GM12873 (cell line): Measurements from ENCODE around the gene ALKBH3.

Source experiments
- TF ChIP-seq, protein P1 (sequence below): IDR thresholded peaks from 2 replicates; pipeline ENCODE4 v1.5.1; 2012; ENCODE audit warnings: low read depth, mild to moderate bottlenecking, moderate library complexity, low read length, control low read depth; ENCODE audit not compliant: insufficient read depth; ENCODE audit errors: missing control alignments

ALKBH3 gene

DNA sequence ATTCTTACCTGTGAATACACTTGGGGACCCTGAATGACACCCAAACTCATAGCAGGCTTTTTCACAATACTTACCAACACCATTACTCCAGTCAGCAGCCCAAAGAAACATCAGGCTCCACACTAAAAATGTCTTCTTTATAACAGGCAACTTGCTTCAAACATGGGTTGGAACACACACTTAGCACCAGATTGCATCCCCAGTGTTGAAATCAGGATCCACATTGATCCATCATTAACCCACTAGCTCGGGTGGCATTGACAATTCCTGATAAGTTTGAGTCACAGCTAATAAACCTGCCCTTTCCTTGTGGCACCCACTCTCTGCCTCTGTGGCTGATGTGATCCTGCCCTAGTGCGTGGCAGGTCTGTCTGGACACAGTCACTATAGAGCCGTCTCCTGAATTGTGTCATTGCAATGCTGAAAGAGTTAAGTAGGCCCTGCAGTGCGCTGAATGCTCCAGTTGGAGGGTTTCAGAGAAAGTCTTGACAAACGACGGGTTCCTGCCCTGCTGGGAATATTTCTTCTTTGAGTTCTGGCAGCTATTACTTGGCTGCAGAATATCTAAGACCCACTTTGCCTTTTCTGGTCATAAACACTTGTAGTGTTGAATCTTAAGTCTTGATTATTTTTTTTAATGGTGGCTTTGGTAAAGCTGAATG, 42.2 kb downstream of the ALKBH3 start:
- TF ChIP-seq, protein P1, sequence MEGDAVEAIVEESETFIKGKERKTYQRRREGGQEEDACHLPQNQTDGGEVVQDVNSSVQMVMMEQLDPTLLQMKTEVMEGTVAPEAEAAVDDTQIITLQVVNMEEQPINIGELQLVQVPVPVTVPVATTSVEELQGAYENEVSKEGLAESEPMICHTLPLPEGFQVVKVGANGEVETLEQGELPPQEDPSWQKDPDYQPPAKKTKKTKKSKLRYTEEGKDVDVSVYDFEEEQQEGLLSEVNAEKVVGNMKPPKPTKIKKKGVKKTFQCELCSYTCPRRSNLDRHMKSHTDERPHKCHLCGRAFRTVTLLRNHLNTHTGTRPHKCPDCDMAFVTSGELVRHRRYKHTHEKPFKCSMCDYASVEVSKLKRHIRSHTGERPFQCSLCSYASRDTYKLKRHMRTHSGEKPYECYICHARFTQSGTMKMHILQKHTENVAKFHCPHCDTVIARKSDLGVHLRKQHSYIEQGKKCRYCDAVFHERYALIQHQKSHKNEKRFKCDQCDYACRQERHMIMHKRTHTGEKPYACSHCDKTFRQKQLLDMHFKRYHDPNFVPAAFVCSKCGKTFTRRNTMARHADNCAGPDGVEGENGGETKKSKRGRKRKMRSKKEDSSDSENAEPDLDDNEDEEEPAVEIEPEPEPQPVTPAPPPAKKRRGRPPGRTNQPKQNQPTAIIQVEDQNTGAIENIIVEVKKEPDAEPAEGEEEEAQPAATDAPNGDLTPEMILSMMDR = no peak

DNA sequence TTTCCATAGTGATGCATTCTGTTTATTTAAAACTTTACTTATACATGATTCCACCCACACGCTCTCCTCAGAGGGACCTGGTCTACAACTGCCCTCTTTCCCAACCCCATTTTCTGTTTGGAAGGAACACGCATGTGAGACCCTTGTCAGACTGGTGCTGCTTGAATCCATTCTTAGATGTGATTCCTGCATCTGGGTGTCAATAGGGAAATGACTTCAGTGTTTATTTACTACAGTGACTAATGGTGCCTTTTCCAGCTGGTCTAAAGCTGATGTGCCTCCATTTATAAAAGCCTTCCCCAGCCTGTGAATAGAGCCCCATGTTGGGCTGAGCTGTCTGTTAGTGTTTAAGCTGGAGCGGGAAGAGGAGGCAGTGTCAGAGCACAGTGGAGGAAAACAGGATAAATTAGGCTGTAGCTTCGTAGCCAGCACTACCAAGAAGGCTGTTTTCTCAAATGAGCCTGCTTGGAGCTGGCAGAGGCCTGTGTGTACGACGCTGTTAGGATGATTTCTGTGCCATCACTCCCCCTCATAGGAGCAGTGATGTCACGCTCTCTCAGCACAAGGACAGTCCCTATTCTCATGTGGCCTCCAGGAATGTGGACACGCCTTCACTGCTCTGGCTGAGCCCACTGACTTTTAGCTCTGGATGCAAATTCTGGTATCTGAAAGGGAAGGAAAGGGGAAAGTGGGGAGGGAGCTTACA, 42.9 kb downstream of the ALKBH3 start:
- TF ChIP-seq, protein P1 = no peak

DNA sequence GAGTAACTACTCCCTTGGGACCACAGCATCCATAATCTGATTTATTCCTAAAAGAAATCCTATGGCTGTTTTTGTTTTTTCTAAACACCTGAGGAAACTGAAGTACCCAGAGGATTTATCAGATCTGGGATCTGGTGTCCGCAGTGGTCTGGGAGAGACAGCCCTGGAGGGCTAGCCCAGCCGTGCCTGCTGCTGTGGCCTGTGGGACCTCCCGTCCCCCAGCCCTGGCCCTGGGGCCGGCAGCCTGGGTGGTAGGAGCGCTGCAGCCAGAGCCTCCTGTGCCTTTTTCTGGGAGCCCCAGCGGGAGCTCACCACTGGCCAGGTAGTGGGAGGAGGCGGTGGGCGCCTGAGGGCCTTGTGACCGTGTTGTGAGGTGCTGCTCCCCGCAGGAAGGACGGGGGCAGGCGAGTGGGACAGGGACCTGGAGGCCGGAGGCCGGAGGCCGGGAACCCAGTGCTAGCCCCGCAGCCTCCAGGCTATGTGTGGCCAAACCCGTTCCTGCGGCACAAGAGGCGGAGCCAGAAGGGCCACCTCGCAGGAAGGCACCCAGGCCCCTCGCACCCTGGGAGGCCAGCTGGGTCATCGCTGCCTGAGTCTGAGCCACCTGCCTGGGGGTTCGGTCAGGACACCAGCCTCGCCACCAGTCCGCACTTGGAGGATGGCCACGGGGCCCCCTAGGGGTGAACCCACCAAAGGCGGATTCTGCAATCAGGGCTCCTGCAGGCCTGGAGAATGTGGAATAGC, 43.7 kb downstream of the ALKBH3 start:
- TF ChIP-seq, protein P1 = peak; percentile 24

DNA sequence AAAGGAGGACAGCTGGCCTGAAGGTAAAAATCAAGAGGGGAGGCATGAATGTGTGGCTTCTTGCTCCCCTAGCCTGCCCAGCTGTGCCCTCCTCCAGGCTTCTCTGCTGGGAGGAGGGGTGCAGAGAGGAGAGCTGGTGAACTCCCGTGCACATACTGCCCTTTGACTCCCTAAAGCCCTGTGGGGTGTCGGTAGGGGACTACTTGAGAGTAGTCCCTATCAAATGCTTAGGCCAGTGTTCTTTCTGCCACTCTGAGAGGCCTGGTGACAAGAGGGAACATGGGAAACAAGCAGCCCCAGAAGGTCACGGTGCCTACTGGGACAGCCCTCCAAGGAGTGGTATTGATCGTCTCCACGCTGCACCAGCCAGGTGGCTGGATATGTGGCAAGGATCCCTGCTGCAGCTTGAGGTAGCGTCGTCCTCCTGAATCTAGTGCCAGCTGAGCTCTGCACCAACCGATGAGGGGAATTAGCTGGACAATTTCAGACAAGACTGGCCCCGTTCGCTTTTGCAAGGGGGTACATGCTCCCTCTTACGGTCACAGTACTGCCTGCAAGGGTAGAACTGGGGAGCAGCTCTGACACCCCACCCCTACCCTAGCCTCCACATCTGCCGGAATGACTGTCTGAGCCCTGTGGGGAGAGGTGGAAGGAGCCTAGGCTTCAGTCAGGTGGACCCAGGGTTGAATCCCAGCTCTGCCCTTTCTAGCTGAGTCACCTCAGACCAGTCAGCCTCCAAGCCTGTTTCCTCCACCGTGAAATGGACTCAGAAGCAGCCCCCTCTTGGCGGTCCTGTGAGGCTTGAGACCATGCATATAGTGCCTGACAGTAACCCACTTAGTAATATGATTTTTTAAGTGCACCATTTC, 44.7 kb downstream of the ALKBH3 start:
- TF ChIP-seq, protein P1 = no peak

- TF ChIP-seq, protein P1 = no peak
These were observed 45.4 kb downstream of the ALKBH3 start for GRCh38 chr11:43925932-43926505.

DNA sequence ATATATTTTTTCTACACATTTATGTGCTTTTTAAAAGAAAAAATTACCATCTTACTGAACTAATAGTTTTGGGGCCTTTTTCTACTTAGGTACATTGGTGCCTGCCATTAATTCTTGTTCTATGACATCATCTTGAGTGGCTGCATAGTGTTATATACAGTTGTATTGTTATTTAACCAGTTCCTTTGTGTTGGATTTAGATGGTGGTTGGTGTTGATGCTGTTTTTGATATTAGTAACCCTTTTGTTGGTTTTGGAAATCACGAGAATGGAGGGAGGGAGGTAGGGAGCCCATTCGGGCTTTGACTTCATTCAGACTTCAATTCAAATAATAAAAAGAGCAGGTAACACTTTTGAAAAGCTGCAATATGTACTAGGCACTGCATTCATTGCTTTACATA, 46.4 kb downstream of the ALKBH3 start:
- TF ChIP-seq, protein P1 = no peak
